ENCODE data around the gene TBX6. TPM values are rescaled to one million over a fixed set of nuclear protein-coding genes. Genes with fewer than 3 reads are reported as not detected.

TBX6 gene
- total and polyA plus RNA-seq, 10 of the 15 experiments (the other 5 are each of a cell fraction or from before 2014, with no cell fraction given): 0.08 to 0.90 (median 0.31) TPM; not detected in 2

DNA sequence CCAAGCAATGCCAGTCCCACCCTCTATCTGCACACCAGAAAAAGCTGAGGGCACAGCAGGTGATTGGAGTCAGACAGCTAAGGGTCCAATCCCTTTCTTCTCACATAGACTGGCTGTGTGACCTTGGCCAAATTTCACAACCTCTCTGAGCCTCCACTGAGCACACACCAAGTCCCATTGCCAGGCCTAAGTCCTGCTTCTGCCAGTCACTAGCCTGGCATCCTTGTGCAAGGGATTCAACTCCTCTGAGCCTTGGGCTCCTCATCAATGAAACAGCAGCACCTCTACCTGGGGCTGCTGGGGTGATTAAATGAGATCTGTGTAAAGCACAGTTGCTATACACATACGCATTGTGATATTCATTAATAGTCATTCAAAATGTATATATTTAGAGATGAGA lies 45.1 kb downstream of the TBX6 start:
- Histone ChIP-seq H2AFZ (ENCODE audit: control insufficient read depth, low read depth, low read length) (no peak overlapping the region), H3K27ac (ENCODE audit: control insufficient read depth, insufficient read depth) (no peak overlapping the region), H3K9me3 (replicated peaks; ENCODE audit: control insufficient read depth, insufficient read depth, low read length) (no peaks in the 10 kb centered on the region), H3K9ac (ENCODE audit: control insufficient read depth, insufficient read depth, low read length) (no peak overlapping the region), H4K20me1 (ENCODE audit: control insufficient read depth, insufficient read depth) (no peaks in the 10 kb centered on the region), H3K79me2 (ENCODE audit: control insufficient read depth, insufficient read depth, low read length) (no peaks in the 10 kb centered on the region), H3K4me2 (ENCODE audit: control insufficient read depth, insufficient read depth) (no peak overlapping the region), H3K36me3 (ENCODE audit: control insufficient read depth in 2 of 2, insufficient read depth in 2 of 2, low read length in 1 of 2) (no peaks in the 10 kb centered on the region), H3K4me3 (no peak overlapping the region), H3K4me1 (ENCODE audit: control insufficient read depth, insufficient read depth, low read length) (no peaks in the 10 kb centered on the region), H3K27me3 (replicated peaks in 1 of 2; ENCODE audit: control insufficient read depth in 2 of 2, insufficient read depth in 2 of 2, low read length in 1 of 2) (no peaks in the 10 kb centered on the region)
- ChIA-PET RAD21 (ENCODE audit: unreplicated experiment) (no interaction called here), CTCF (no interaction called here), SMC1A (ENCODE audit: uncharacterized antibody, unreplicated experiment) (no interaction called here), POLR2A (no interaction called here)
- FAIRE-seq (no peak), ATAC-seq (no peak), DNase-seq (ENCODE audit: low read depth, low spot score) (no peak)
- intact Hi-C loops (cut with micrococcal nuclease; ENCODE audit: unreplicated experiment) (no loop called here), in situ Hi-C loops (cut with MboI) (no loop called here)
- WGBS (ENCODE audit: insufficient coverage, insufficient replicate concordance, low lambda C conversion rate, missing lambda C conversion rate): 91% methylated on average over 1 of the region's 1 CpG
- no TSS peak for BruUV-seq (replicated peaks)
- TF ChIP-seq ATF3 (IDR thresholded peaks at IDR 0.05; ENCODE audit: borderline replicate concordance, extremely low read depth, low read depth, low read length): no peak
- no peak for TF ChIP-seq SMAD1 (IDR thresholded peaks at IDR 0.05; ENCODE audit: low read depth, partially characterized antibody)
- TF ChIP-seq, protein P1, sequence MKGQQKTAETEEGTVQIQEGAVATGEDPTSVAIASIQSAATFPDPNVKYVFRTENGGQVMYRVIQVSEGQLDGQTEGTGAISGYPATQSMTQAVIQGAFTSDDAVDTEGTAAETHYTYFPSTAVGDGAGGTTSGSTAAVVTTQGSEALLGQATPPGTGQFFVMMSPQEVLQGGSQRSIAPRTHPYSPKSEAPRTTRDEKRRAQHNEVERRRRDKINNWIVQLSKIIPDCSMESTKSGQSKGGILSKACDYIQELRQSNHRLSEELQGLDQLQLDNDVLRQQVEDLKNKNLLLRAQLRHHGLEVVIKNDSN (IDR thresholded peaks at IDR 0.05; ENCODE audit: borderline replicate concordance, extremely low read length, insufficient read depth, low read depth, low read length): no peak
- TF ChIP-seq EGR1 (IDR thresholded peaks at IDR 0.05; ENCODE audit: borderline replicate concordance in 1 of 2, low read depth in 2 of 2, low read length in 2 of 2): no peak
- no peak for TF ChIP-seq RCOR1 (conservative IDR thresholded peaks at IDR 0.05; ENCODE audit: low read depth, low read length)
- no peak for TF ChIP-seq CBX5 (IDR thresholded peaks at IDR 0.05; ENCODE audit: low read depth)
- no peak for TF ChIP-seq IKZF2 (IDR thresholded peaks at IDR 0.05)

Data from GM12878 (cell line).